Activated CD4-positive, alpha-beta T cell treated with anti-CD3 and anti-CD28 coated beads, Interleukin-2, amount 50 U/mL, for 48 hours (primary cell): ENCODE measurements around the gene COL18A1.

Source experiments
- DNase-seq, 2 experiments: peaks; one replicate each; pipeline ENCODE4 v3.0.0-alpha.2; 2020

COL18A1 gene

GRCh38 chr21:45415188-45415942 lies 10.4 kb downstream of the COL18A1 start:
- no peak for DNase-seq

- no peak for DNase-seq
These were observed 11.1 kb downstream of the COL18A1 start for GRCh38 chr21:45415943-45416611.

- no peak for DNase-seq
These were observed 11.7 kb downstream of the COL18A1 start for GRCh38 chr21:45416620-45417019.

- no peak for DNase-seq
These were observed 12.4 kb downstream of the COL18A1 start for GRCh38 chr21:45417256-45417950.

- no peak for DNase-seq
These were observed 13.0 kb downstream of the COL18A1 start for GRCh38 chr21:45417951-45418300.

- no peak for DNase-seq
These were observed 13.5 kb downstream of the COL18A1 start for GRCh38 chr21:45418301-45419071.

- no peak for DNase-seq
These were observed 14.2 kb downstream of the COL18A1 start for GRCh38 chr21:45419162-45419561.

GRCh38 chr21:45420061-45421041 lies 15.4 kb downstream of the COL18A1 start:
- no peak for DNase-seq

GRCh38 chr21:45421071-45421845 lies 16.3 kb downstream of the COL18A1 start:
- no peak for DNase-seq

GRCh38 chr21:45421846-45422775 lies 17.1 kb downstream of the COL18A1 start:
- DNase-seq: no peak

- DNase-seq: no peak
These were observed 18.4 kb downstream of the COL18A1 start for GRCh38 chr21:45423201-45423955.

GRCh38 chr21:45423968-45424853 lies 19.2 kb downstream of the COL18A1 start:
- DNase-seq: no peak

GRCh38 chr21:45424854-45425795 lies 20.2 kb downstream of the COL18A1 start:
- DNase-seq: no peak

- DNase-seq: no peak
These were observed 22.6 kb downstream of the COL18A1 start for GRCh38 chr21:45427331-45428271.

- no peak for DNase-seq
These were observed 23.6 kb downstream of the COL18A1 start for GRCh38 chr21:45428534-45428933.
